ENCODE measurements around the gene HSD17B10. TPM values are rescaled to one million over a fixed set of nuclear protein-coding genes. Genes with fewer than 3 reads are reported as not detected.
A peak's percentile ranks its signal among the peaks of the same experiment; 100 is the strongest.
"Not testable (repeated sequence)": the region's sequence is repeated elsewhere in the genome, so short reads cannot be mapped to it uniquely, and the experiment has no call there.

HSD17B10 gene
- total RNA-seq, 1 experiment from 2014 or later: 108 TPM

DNA sequence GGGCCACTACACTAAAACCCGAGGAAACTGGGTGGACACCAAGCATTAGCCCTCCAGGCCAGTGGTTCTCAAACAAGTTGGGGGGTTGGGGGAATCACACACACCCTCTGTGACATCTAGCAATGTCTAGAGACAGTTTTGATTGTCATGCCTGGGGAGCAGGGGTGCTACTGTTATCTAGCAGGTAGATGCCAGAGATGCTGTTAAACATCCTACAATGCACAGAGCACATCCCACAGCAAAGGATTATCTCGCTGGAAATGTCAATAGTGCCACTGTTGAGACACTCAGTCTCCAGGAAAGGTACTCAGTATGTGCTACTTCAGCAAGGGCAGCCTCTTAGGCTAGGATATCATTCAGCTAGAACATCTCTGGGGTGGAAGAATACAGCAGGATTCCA, 13.0 kb downstream of the HSD17B10 start:
- no peak for TF ChIP-seq CREB1 (CRISPR knock-in tag; IDR thresholded peaks at IDR 0.05)
- TF ChIP-seq, protein P1, sequence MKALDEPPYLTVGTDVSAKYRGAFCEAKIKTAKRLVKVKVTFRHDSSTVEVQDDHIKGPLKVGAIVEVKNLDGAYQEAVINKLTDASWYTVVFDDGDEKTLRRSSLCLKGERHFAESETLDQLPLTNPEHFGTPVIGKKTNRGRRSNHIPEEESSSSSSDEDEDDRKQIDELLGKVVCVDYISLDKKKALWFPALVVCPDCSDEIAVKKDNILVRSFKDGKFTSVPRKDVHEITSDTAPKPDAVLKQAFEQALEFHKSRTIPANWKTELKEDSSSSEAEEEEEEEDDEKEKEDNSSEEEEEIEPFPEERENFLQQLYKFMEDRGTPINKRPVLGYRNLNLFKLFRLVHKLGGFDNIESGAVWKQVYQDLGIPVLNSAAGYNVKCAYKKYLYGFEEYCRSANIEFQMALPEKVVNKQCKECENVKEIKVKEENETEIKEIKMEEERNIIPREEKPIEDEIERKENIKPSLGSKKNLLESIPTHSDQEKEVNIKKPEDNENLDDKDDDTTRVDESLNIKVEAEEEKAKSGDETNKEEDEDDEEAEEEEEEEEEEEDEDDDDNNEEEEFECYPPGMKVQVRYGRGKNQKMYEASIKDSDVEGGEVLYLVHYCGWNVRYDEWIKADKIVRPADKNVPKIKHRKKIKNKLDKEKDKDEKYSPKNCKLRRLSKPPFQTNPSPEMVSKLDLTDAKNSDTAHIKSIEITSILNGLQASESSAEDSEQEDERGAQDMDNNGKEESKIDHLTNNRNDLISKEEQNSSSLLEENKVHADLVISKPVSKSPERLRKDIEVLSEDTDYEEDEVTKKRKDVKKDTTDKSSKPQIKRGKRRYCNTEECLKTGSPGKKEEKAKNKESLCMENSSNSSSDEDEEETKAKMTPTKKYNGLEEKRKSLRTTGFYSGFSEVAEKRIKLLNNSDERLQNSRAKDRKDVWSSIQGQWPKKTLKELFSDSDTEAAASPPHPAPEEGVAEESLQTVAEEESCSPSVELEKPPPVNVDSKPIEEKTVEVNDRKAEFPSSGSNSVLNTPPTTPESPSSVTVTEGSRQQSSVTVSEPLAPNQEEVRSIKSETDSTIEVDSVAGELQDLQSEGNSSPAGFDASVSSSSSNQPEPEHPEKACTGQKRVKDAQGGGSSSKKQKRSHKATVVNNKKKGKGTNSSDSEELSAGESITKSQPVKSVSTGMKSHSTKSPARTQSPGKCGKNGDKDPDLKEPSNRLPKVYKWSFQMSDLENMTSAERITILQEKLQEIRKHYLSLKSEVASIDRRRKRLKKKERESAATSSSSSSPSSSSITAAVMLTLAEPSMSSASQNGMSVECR (CRISPR knock-in tag; IDR thresholded peaks at IDR 0.05; ENCODE audit: borderline replicate concordance): no peak
- TF ChIP-seq, protein P2, sequence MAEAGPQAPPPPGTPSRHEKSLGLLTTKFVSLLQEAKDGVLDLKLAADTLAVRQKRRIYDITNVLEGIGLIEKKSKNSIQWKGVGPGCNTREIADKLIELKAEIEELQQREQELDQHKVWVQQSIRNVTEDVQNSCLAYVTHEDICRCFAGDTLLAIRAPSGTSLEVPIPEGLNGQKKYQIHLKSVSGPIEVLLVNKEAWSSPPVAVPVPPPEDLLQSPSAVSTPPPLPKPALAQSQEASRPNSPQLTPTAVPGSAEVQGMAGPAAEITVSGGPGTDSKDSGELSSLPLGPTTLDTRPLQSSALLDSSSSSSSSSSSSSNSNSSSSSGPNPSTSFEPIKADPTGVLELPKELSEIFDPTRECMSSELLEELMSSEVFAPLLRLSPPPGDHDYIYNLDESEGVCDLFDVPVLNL (CRISPR knock-in tag; IDR thresholded peaks at IDR 0.05; ENCODE audit: borderline replicate concordance, low read depth): no peak
- TF ChIP-seq, protein P3, sequence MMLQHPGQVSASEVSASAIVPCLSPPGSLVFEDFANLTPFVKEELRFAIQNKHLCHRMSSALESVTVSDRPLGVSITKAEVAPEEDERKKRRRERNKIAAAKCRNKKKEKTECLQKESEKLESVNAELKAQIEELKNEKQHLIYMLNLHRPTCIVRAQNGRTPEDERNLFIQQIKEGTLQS (CRISPR knock-in tag; conservative IDR thresholded peaks at IDR 0.05): no peak
- TF ChIP-seq, protein P4, sequence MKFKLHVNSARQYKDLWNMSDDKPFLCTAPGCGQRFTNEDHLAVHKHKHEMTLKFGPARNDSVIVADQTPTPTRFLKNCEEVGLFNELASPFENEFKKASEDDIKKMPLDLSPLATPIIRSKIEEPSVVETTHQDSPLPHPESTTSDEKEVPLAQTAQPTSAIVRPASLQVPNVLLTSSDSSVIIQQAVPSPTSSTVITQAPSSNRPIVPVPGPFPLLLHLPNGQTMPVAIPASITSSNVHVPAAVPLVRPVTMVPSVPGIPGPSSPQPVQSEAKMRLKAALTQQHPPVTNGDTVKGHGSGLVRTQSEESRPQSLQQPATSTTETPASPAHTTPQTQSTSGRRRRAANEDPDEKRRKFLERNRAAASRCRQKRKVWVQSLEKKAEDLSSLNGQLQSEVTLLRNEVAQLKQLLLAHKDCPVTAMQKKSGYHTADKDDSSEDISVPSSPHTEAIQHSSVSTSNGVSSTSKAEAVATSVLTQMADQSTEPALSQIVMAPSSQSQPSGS (CRISPR knock-in tag; IDR thresholded peaks at IDR 0.05; ENCODE audit: borderline replicate concordance, low read depth): no peak
- no peak for TF ChIP-seq ATF1 (CRISPR knock-in tag; IDR thresholded peaks at IDR 0.05)
- TF ChIP-seq RELA (CRISPR knock-in tag; IDR thresholded peaks at IDR 0.05; ENCODE audit: borderline replicate concordance): no peak
- no peak for TF ChIP-seq ELF4 (CRISPR knock-in tag; IDR thresholded peaks at IDR 0.05; ENCODE audit: low read depth)
- TF ChIP-seq NR3C1 (CRISPR knock-in tag; conservative IDR thresholded peaks at IDR 0.05; ENCODE audit: low read depth): no peak
- TF ChIP-seq SP1 (CRISPR knock-in tag; conservative IDR thresholded peaks at IDR 0.05): no peak
- no peak for TF ChIP-seq EMX1 (CRISPR knock-in tag; IDR thresholded peaks at IDR 0.05)
- TF ChIP-seq FOXP1 (CRISPR knock-in tag; IDR thresholded peaks at IDR 0.05; ENCODE audit: borderline replicate concordance): no peak
- TF ChIP-seq SOX15 (CRISPR knock-in tag; IDR thresholded peaks at IDR 0.05): no peak
- TF ChIP-seq, protein P5, sequence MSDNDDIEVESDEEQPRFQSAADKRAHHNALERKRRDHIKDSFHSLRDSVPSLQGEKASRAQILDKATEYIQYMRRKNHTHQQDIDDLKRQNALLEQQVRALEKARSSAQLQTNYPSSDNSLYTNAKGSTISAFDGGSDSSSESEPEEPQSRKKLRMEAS (CRISPR knock-in tag; IDR thresholded peaks at IDR 0.05): no peak
- TF ChIP-seq, protein P6, sequence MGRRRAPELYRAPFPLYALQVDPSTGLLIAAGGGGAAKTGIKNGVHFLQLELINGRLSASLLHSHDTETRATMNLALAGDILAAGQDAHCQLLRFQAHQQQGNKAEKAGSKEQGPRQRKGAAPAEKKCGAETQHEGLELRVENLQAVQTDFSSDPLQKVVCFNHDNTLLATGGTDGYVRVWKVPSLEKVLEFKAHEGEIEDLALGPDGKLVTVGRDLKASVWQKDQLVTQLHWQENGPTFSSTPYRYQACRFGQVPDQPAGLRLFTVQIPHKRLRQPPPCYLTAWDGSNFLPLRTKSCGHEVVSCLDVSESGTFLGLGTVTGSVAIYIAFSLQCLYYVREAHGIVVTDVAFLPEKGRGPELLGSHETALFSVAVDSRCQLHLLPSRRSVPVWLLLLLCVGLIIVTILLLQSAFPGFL (CRISPR knock-in tag; IDR thresholded peaks at IDR 0.05; ENCODE audit: borderline replicate concordance): no peak
- TF ChIP-seq, protein P7, sequence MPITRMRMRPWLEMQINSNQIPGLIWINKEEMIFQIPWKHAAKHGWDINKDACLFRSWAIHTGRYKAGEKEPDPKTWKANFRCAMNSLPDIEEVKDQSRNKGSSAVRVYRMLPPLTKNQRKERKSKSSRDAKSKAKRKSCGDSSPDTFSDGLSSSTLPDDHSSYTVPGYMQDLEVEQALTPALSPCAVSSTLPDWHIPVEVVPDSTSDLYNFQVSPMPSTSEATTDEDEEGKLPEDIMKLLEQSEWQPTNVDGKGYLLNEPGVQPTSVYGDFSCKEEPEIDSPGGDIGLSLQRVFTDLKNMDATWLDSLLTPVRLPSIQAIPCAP (CRISPR knock-in tag; IDR thresholded peaks at IDR 0.05): no peak
- TF ChIP-seq ZNF317 (CRISPR knock-in tag; IDR thresholded peaks at IDR 0.05; ENCODE audit: borderline replicate concordance, low read depth): no peak
- ChIA-PET CTCF (no interaction called here), POLR2A (no interaction called here)
- H3K36me3 Mint-ChIP-seq: 0 out of 2 replicates have a peak, but pooled peaks cover 4% of the 10 kb centered on the region
- DNase-seq (ENCODE audit: low spot score) (no peak), ATAC-seq (no peak)
- peak overlapping the region; percentile 98 for H3K27ac Mint-ChIP-seq
- H3K9me3 Mint-ChIP-seq: no peaks in the 10 kb centered on the region
- H3K27me3 Mint-ChIP-seq (ENCODE audit: low read depth): no peaks in the 10 kb centered on the region
- H3K4me3 Mint-ChIP-seq: peak overlapping the region; percentile 96
- H3K4me1 Mint-ChIP-seq: peaks cover 14% of the 10 kb centered on the region

DNA sequence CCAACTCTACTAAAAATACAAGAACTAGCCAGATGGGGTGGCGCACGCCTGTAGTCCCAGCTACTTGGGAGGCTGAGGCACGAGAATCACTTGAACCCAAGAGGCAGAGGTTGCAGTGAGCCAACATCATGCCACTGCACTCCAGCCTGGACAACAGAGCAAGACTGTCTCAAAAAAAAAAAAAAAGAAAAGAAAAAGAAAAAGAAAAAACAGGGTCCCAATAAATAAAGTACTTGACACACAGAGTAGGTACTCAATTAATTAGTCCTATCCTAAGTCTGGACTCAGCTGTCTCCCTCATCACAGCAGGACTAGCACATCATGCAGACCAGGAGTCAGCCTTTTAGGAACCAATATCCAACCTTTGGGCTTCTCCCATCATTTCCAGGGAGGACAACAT, 13.8 kb downstream of the HSD17B10 start:
- Mint-ChIP-seq H3K4me1 (peaks cover 14% of the 10 kb centered on the region), H3K4me3 (peak overlapping the region; percentile 96)
- H3K27ac Mint-ChIP-seq; CTCF ChIA-PET; H3K36me3 Mint-ChIP-seq; DNase-seq (ENCODE audit: low spot score); ATAC-seq; H3K9me3 Mint-ChIP-seq; H3K27me3 Mint-ChIP-seq (ENCODE audit: low read depth); POLR2A ChIA-PET: not testable (repeated sequence)
